Keratinocyte (primary cell): ENCODE data around the gene ASF1A. TPM values are rescaled to one million over a fixed set of nuclear protein-coding genes. Genes with fewer than 3 reads are reported as not detected.

Experiments
- DNase-seq: peaks from one replicate; pipeline ENCODE4 v3.0.0-alpha.2; 2011; ENCODE audit warnings: low read depth, missing footprints, low spot score
- FAIRE-seq: peaks from 2 replicates; lab custom pipeline; 2011; peaks lifted over from hg19 to GRCh38; lab: Jason Lieb, UNC
- H2AFZ ChIP-seq: 2 replicates; pipeline ENCODE4 v1.6.0; 2012; ENCODE audit warnings: low read length, control low read depth, inconsistent platforms; ENCODE audit not compliant: control insufficient read depth
- H3K27ac ChIP-seq: 2 replicates; pipeline ENCODE4 v1.5.1; 2011; ENCODE audit warnings: low read length; ENCODE audit not compliant: control insufficient read depth, insufficient read depth
- H3K27me3 ChIP-seq: 3 replicates; pipeline ENCODE4 v1.6.0; 2011; ENCODE audit warnings: low read length; ENCODE audit not compliant: control insufficient read depth, insufficient read depth; ENCODE audit errors: extremely low read depth
- H3K36me3 ChIP-seq, 2 experiments: 2 replicates in 1 of 2; 3 replicates in 1 of 2; pipeline ENCODE4 v1.5.1; 2011; ENCODE audit warnings: low read length in 2 of 2, mild to moderate bottlenecking in 1 of 2; ENCODE audit not compliant: control insufficient read depth in 2 of 2, insufficient read depth in 2 of 2; ENCODE audit errors: extremely low read depth in 1 of 2
- H3K4me1 ChIP-seq: 3 replicates; pipeline ENCODE4 v1.5.1; 2011; ENCODE audit warnings: low read length; ENCODE audit not compliant: control insufficient read depth, insufficient read depth; ENCODE audit errors: extremely low read depth
- H3K4me2 ChIP-seq: 3 replicates; pipeline ENCODE4 v1.6.0; 2011; ENCODE audit warnings: low read depth, low read length; ENCODE audit not compliant: control insufficient read depth, insufficient read depth; ENCODE audit errors: extremely low read depth
- H3K4me3 ChIP-seq, 3 experiments: fragments of 200-600 bp in 1 of 3; sonication (generic) in 1 of 3; 2 replicates in 2 of 3; 3 replicates in 1 of 3; pipeline ENCODE4 v1.5.1; 2011 to 2016; ENCODE audit warnings: low read length in 3 of 3, mild to moderate bottlenecking in 3 of 3, control low read depth in 2 of 3, inconsistent platforms in 1 of 3, low read depth in 1 of 3, mixed read lengths in 1 of 3, mixed run types in 1 of 3, moderate library complexity in 1 of 3; ENCODE audit not compliant: control insufficient read depth in 2 of 3, insufficient read depth in 2 of 3; ENCODE audit errors: extremely low read depth in 1 of 3
- H3K79me2 ChIP-seq: 2 replicates; pipeline ENCODE4 v1.6.0; 2012; ENCODE audit warnings: low read length; ENCODE audit not compliant: control insufficient read depth, insufficient read depth
- H3K9ac ChIP-seq: 3 replicates; pipeline ENCODE4 v1.6.0; 2011; ENCODE audit warnings: low read length; ENCODE audit not compliant: control insufficient read depth, insufficient read depth; ENCODE audit errors: extremely low read depth
- H3K9me1 ChIP-seq: 3 replicates; pipeline ENCODE4 v1.6.0; 2011; ENCODE audit warnings: low read length; ENCODE audit not compliant: control insufficient read depth, insufficient read depth; ENCODE audit errors: extremely low read depth
- H3K9me3 ChIP-seq: 2 replicates; pipeline ENCODE4 v1.5.1; 2012; ENCODE audit warnings: low read depth, low read length; ENCODE audit not compliant: control insufficient read depth
- H4K20me1 ChIP-seq: 3 replicates; pipeline ENCODE4 v1.6.0; 2011; ENCODE audit warnings: low read length; ENCODE audit not compliant: control insufficient read depth, insufficient read depth; ENCODE audit errors: extremely low read depth
- EZH2 ChIP-seq: IDR thresholded peaks from one replicate; pipeline ENCODE4 v1.6.1; 2012; ENCODE audit warnings: inconsistent platforms, mild to moderate bottlenecking, low read length, moderate library complexity
- dilution Hi-C: fragments of 300-500 bp; cut with MboI; formaldehyde crosslinking; loops from one replicate; pipeline ENCODE4 v1.7.0; 2020; ENCODE audit warnings: low sequenced_read_pairs; ENCODE audit not compliant: extremely low pct_ligation_motif_present
- polyA plus RNA-seq, 5 experiments: library from polyadenylated mRNA; depleted of rRNA in 3 of 5; stranded (reverse) in 3 of 5; stranded (forward) in 1 of 5; unstranded in 1 of 5; fragments of >200 nt; gene quantifications; 1 replicate in 1 of 5; 2 replicates in 3 of 5; 3 replicates in 1 of 5; pipeline versions ENCODE4 v1.2.1 to v1.2.3, GENCODE V29; 2011 to 2012; ENCODE audit warnings: missing spikeins in 2 of 5, low read depth in 1 of 5, low replicate concordance in 1 of 5
- TF ChIP-seq, protein P1 (sequence below), 3 experiments: IDR thresholded peaks in 1 of 3; conservative IDR thresholded peaks in 1 of 3; optimal IDR thresholded peaks in 1 of 3; 2 replicates in 2 of 3; 3 replicates in 1 of 3; pipeline versions ENCODE3 to v1.5.1; 2011; ENCODE audit warnings: low read length in 3 of 3, mild to moderate bottlenecking in 3 of 3, moderate library complexity in 2 of 3, control low read depth in 1 of 3, inconsistent platforms in 1 of 3; ENCODE audit not compliant: insufficient read depth in 2 of 3; ENCODE audit errors: extremely low read depth in 1 of 3

The ASF1A gene
- polyA plus RNA-seq, 1 donor (not counting 4 experiments of a cell fraction or from before 2014, with no cell fraction given), result 19.9 TPM

DNA sequence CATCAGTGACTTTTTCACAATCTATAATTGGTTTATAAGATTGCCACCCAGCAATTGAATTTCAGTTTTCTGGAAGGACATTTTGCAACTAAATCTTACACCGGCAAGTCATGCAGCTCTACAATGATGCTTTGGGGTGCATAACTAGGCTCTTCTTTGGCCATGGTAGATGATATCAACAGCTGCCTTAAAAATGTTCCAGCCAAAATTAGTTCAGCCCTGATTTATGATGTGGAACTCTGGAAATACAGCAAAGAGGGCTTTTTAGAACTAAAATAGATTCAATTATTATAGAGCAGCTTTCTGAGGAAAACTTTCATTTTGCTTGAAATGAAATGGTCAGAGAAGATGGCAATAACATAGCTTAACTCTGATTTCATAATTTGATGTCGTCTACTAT is 59.4 kb downstream of the ASF1A start:
- H2AFZ ChIP-seq, result no peak overlapping the region
- no peaks in the 10 kb centered on the region for H3K9me3 ChIP-seq
- no peaks in the 10 kb centered on the region for H3K27me3 ChIP-seq
- no peak for FAIRE-seq
- no peak overlapping the region for H3K4me2 ChIP-seq
- H3K4me3 ChIP-seq, result no peak overlapping the region
- dilution Hi-C loops, result loop anchor here (25.0 kb wide), 1 partner anchor 159 kb away; no protein-coding TSS in a partner anchor
- DNase-seq, result no peak
- no peak overlapping the region for H3K27ac ChIP-seq
- H3K9ac ChIP-seq, result no peak overlapping the region
- TF ChIP-seq, protein P1, sequence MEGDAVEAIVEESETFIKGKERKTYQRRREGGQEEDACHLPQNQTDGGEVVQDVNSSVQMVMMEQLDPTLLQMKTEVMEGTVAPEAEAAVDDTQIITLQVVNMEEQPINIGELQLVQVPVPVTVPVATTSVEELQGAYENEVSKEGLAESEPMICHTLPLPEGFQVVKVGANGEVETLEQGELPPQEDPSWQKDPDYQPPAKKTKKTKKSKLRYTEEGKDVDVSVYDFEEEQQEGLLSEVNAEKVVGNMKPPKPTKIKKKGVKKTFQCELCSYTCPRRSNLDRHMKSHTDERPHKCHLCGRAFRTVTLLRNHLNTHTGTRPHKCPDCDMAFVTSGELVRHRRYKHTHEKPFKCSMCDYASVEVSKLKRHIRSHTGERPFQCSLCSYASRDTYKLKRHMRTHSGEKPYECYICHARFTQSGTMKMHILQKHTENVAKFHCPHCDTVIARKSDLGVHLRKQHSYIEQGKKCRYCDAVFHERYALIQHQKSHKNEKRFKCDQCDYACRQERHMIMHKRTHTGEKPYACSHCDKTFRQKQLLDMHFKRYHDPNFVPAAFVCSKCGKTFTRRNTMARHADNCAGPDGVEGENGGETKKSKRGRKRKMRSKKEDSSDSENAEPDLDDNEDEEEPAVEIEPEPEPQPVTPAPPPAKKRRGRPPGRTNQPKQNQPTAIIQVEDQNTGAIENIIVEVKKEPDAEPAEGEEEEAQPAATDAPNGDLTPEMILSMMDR (optimal IDR thresholded peaks at IDR 0.05 in 1 of 3, IDR thresholded peaks at IDR 0.05 in 1 of 3, conservative IDR thresholded peaks at IDR 0.05 in 1 of 3; ENCODE audit: extremely low read depth in 1 of 3, insufficient read depth in 2 of 3, low read length in 3 of 3), result no peak
- TF ChIP-seq EZH2, result no peak
- H3K79me2 ChIP-seq, result no peaks in the 10 kb centered on the region
- no peaks in the 10 kb centered on the region for H3K9me1 ChIP-seq
- H3K4me1 ChIP-seq, result no peaks in the 10 kb centered on the region
- no peaks in the 10 kb centered on the region for H3K36me3 ChIP-seq
- no peaks in the 10 kb centered on the region for H4K20me1 ChIP-seq

Other genes starting within 250 kb of the ASF1A start
- 1.4 to 3.5 TPM (median 1.6 TPM) in 3 replicates for gene CEP85L, start 242.6 kb upstream of the ASF1A start, polyA plus RNA-seq
- gene MCM9, start 41.0 kb downstream of the ASF1A start, polyA plus RNA-seq, result 1.2 to 3.1 TPM (median 2.3 TPM) in 3 replicates
- gene FAM184A, start 184.5 kb downstream of the ASF1A start, polyA plus RNA-seq, result 0.01 to 0.20 TPM (median 0.14 TPM) in 3 replicates